GM23338 (cell line): Measurements from ENCODE around the gene REV3L. TPM values are rescaled to one million over a fixed set of nuclear protein-coding genes. Genes with fewer than 3 reads are reported as not detected.
A peak's percentile ranks its signal among the peaks of the same experiment; 100 is the strongest.

Experiments used
- ATAC-seq: fragments of 200-7000 bp; cut with Tn5 transposase; 3 replicates; pipeline ENCODE4 v1.9.1; 2020
- DNase-seq: peaks from one replicate; pipeline ENCODE4 v3.0.0-alpha.2; 2015; ENCODE audit warnings: low spot score
- H2AFZ ChIP-seq: fragments of 200-600 bp; sonication (generic); 2 replicates; pipeline ENCODE4 v1.8.0; 2016; ENCODE audit warnings: antibody characterized with exemption, mild to moderate bottlenecking, moderate library complexity
- H3F3A ChIP-seq: fragments of 200-600 bp; sonication (generic); replicated peaks from 2 replicates; pipeline ENCODE4 v1.8.0; 2017; ENCODE audit warnings: antibody characterized with exemption, mixed run types, low read depth
- H3K27ac ChIP-seq: fragments of 200-600 bp; sonication (generic); 2 replicates; pipeline ENCODE4 v1.6.1; 2016; ENCODE audit warnings: low read depth
- H3K27me3 ChIP-seq: fragments of 200-600 bp; sonication (generic); 2 replicates; pipeline ENCODE4 v1.8.0; 2016; ENCODE audit warnings: mild to moderate bottlenecking, mixed run types, moderate library complexity; ENCODE audit not compliant: insufficient read depth
- H3K36me3 ChIP-seq: fragments of 200-600 bp; sonication (generic); 2 replicates; pipeline ENCODE4 v1.8.0; 2016; ENCODE audit warnings: mild to moderate bottlenecking; ENCODE audit not compliant: insufficient read depth
- H3K4me1 ChIP-seq: fragments of 200-600 bp; sonication (generic); 2 replicates; pipeline ENCODE4 v1.8.0; 2016; ENCODE audit warnings: mild to moderate bottlenecking, moderate library complexity; ENCODE audit not compliant: insufficient read depth
- H3K4me2 ChIP-seq: fragments of 200-600 bp; sonication (generic); 2 replicates; pipeline ENCODE4 v1.7.1; 2017; ENCODE audit warnings: mixed run types
- H3K4me3 ChIP-seq: fragments of 200-600 bp; sonication (generic); 2 replicates; pipeline ENCODE4 v1.6.1; 2016; ENCODE audit warnings: mixed run types
- H3K79me2 ChIP-seq: fragments of 200-600 bp; sonication (generic); replicated peaks from 2 replicates; pipeline ENCODE4 v1.8.0; 2017; ENCODE audit warnings: mild to moderate bottlenecking; ENCODE audit not compliant: insufficient read depth
- H3K9me2 ChIP-seq: fragments of 200-600 bp; sonication (generic); 2 replicates; pipeline ENCODE4 v1.8.0; 2017; ENCODE audit not compliant: insufficient read depth
- H4K20me1 ChIP-seq: fragments of 200-600 bp; sonication (generic); replicated peaks from 2 replicates; pipeline ENCODE4 v1.8.0; 2017; ENCODE audit warnings: mild to moderate bottlenecking; ENCODE audit not compliant: insufficient read depth
- H3K27ac Mint-ChIP-seq: 2 replicates; pipeline ENCODE4 v1.8.0; 2020; ENCODE audit warnings: inconsistent platforms, mild to moderate bottlenecking, moderate library complexity, mixed read lengths
- H3K27me3 Mint-ChIP-seq: 3 replicates; pipeline ENCODE4 v1.8.0; 2022; ENCODE audit warnings: low read depth, mild to moderate bottlenecking, moderate library complexity, mixed read lengths, inconsistent platforms; ENCODE audit not compliant: insufficient read depth, poor library complexity
- H3K36me3 Mint-ChIP-seq: 3 replicates; pipeline ENCODE4 v1.8.0; 2021; ENCODE audit warnings: low read depth, mild to moderate bottlenecking, inconsistent platforms, moderate library complexity, mixed read lengths
- H3K4me1 Mint-ChIP-seq: 3 replicates; pipeline ENCODE4 v1.8.0; 2020; ENCODE audit warnings: mild to moderate bottlenecking, inconsistent platforms, mixed read lengths
- H3K4me3 Mint-ChIP-seq: 3 replicates; pipeline ENCODE4 v1.8.0; 2021; ENCODE audit warnings: moderate library complexity, mild to moderate bottlenecking, inconsistent platforms, mixed read lengths
- H3K9me3 Mint-ChIP-seq: 3 replicates; pipeline ENCODE4 v1.8.0; 2020; ENCODE audit warnings: moderate library complexity, mild to moderate bottlenecking, inconsistent platforms, mixed read lengths
- CREB1 ChIP-seq: fragments of 250-450 bp; sonication (Bioruptor Pico); IDR thresholded peaks from 2 replicates; pipeline ENCODE4 v1.5.0; 2020; ENCODE audit warnings: low read depth, mild to moderate bottlenecking, moderate library complexity
- ETS1 ChIP-seq: IDR thresholded peaks from 2 replicates; pipeline ENCODE4 v1.6.1; 2016; ENCODE audit warnings: antibody characterized with exemption
- EZH2 ChIP-seq: fragments of 200-600 bp; sonication (generic); IDR thresholded peaks from one replicate; pipeline ENCODE4 v1.8.0; 2017; ENCODE audit warnings: antibody characterized with exemption, mild to moderate bottlenecking, low read depth; ENCODE audit not compliant: unreplicated experiment
- EZH2phosphoT487 ChIP-seq: fragments of 200-600 bp; sonication (generic); IDR thresholded peaks from one replicate; pipeline ENCODE4 v1.8.1; 2018; ENCODE audit warnings: antibody characterized with exemption; ENCODE audit not compliant: unreplicated experiment
- JUNB ChIP-seq: IDR thresholded peaks from one replicate; pipeline ENCODE4 v1.6.1; 2016; ENCODE audit warnings: antibody characterized with exemption; ENCODE audit not compliant: unreplicated experiment
- NANOG ChIP-seq: IDR thresholded peaks from 2 replicates; pipeline ENCODE4 v1.6.1; 2016; ENCODE audit warnings: antibody characterized with exemption, borderline replicate concordance
- POLR2AphosphoS5 ChIP-seq: IDR thresholded peaks from 2 replicates; pipeline ENCODE4 v1.6.1; 2016; ENCODE audit warnings: antibody characterized with exemption, low read depth
- STAT1 ChIP-seq: IDR thresholded peaks from one replicate; pipeline ENCODE4 v1.6.1; 2016; ENCODE audit warnings: antibody characterized with exemption; ENCODE audit not compliant: unreplicated experiment
- ZNF114 ChIP-seq: fragments of 250-450 bp; sonication (Bioruptor Pico); IDR thresholded peaks from 2 replicates; pipeline ENCODE4 v1.5.0; 2020; ENCODE audit warnings: mild to moderate bottlenecking, moderate library complexity
- ZNF331 ChIP-seq: fragments of 250-450 bp; sonication (Bioruptor Pico); IDR thresholded peaks from 2 replicates; pipeline ENCODE4 v1.5.0; 2020; ENCODE audit warnings: low read depth, mild to moderate bottlenecking, moderate library complexity
- polyA plus RNA-seq: library from polyadenylated mRNA; unstranded; fragments of >200 nt; fragmentation: Nextera tagmentation; extraction: Ambion mirVana; gene quantifications from 2 replicates; pipeline ENCODE4 v1.2.1, GENCODE V29; 2016
- total RNA-seq: library from RNA; depleted of rRNA; stranded (reverse); fragments of >200 nt; shearing (Covaris generic); gene quantifications from 2 replicates; pipeline ENCODE4 v1.2.3, GENCODE V29; 2014
- TF ChIP-seq, protein P1 (sequence below), 2 experiments: fragments of 200-600 bp in 1 of 2; sonication (generic) in 1 of 2; conservative IDR thresholded peaks; 2 replicates each; pipeline versions ENCODE4 v1.5.1 to v1.6.1; 2016 to 2017; ENCODE audit warnings: antibody characterized with exemption in 2 of 2, low read depth in 2 of 2, mild to moderate bottlenecking in 2 of 2, moderate library complexity in 1 of 2
- TF ChIP-seq, protein P2 (sequence below): fragments of 250-450 bp; sonication (Bioruptor Pico); IDR thresholded peaks from 2 replicates; pipeline ENCODE4 v1.5.0; 2020; ENCODE audit warnings: mild to moderate bottlenecking, moderate library complexity

The REV3L gene
- total and polyA plus RNA-seq, 2 experiments from 2014 or later: 8.3 to 13.1 TPM

- Histone ChIP-seq H4K20me1 (no peaks in the 10 kb centered on the region), H2AFZ (no peak overlapping the region), H3K27me3 (no peaks in the 10 kb centered on the region), H3K4me1 (peaks cover 5% of the 10 kb centered on the region; the same call in 1 of the 2 replicates), H3K4me3 (no peak overlapping the region), H3K9me2 (no peaks in the 10 kb centered on the region), H3K79me2 (no peaks in the 10 kb centered on the region), H3F3A (no peaks in the 10 kb centered on the region), H3K27ac (no peak overlapping the region), H3K4me2 (no peak overlapping the region), H3K36me3 (no peaks in the 10 kb centered on the region)
- H3K4me3 Mint-ChIP-seq: no peak overlapping the region
- no peak for ATAC-seq
- peaks cover 13% of the 10 kb centered on the region; the same call in 2 of the 3 replicates for H3K4me1 Mint-ChIP-seq
- no peaks in the 10 kb centered on the region for H3K36me3 Mint-ChIP-seq
- no peaks in the 10 kb centered on the region for H3K27me3 Mint-ChIP-seq
- TF ChIP-seq ZNF331 (CRISPR knock-in tag): no peak
- peak overlapping the region; percentile 31; the same call in 1 of the 2 replicates for H3K27ac Mint-ChIP-seq
- H3K9me3 Mint-ChIP-seq: no peaks in the 10 kb centered on the region
- no peak for DNase-seq
Observed at GRCh38 chr6:111339294-111339693, 143.7 kb downstream of the REV3L start.

DNA sequence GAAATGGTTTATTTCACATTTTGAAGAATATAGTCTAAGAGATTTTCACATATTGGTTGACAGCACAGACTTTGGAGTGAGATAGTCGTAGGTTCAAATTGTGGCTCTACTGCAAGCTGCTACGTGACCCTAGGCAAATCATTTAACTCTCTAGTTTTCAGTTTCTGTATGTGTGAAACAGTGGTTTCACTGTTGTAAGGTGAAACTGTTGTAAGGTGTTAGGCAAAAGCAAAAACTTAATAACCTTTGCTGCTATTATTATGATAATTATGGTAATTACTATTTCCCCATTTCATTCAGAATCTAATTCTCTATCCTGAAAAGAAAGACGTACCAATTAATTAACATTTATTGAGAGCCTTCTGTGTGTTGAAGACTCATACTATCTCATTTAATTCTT, 144.2 kb downstream of the REV3L start:
- no peaks in the 10 kb centered on the region for H3K27me3 Mint-ChIP-seq
- H3K4me2 ChIP-seq: no peak overlapping the region
- no peaks in the 10 kb centered on the region for H4K20me1 ChIP-seq
- H3K27ac Mint-ChIP-seq: peak overlapping the region; percentile 31; the same call in 1 of the 2 replicates
- no peak overlapping the region for H3K4me3 Mint-ChIP-seq
- H3K27ac ChIP-seq: no peak overlapping the region
- no peaks in the 10 kb centered on the region for H3K9me3 Mint-ChIP-seq
- H3K4me1 Mint-ChIP-seq: peaks cover 12% of the 10 kb centered on the region; the same call in 2 of the 3 replicates
- no peak overlapping the region for H3K4me3 ChIP-seq
- H3K36me3 Mint-ChIP-seq: no peaks in the 10 kb centered on the region
- ATAC-seq: no peak
- no peaks in the 10 kb centered on the region for H3K36me3 ChIP-seq
- no peak for DNase-seq
- no peaks in the 10 kb centered on the region for H3K9me2 ChIP-seq
- H3F3A ChIP-seq: no peaks in the 10 kb centered on the region
- H3K4me1 ChIP-seq: 0 out of 2 replicates have a peak, but pooled peaks cover 5% of the 10 kb centered on the region
- no peak overlapping the region for H2AFZ ChIP-seq
- no peaks in the 10 kb centered on the region for H3K27me3 ChIP-seq
- no peaks in the 10 kb centered on the region for H3K79me2 ChIP-seq
- TF ChIP-seq ZNF331 (CRISPR knock-in tag) (no peak), NANOG (no peak), JUNB (no peak), CREB1 (CRISPR knock-in tag) (no peak), POLR2AphosphoS5 (no peak), ETS1 (no peak), EZH2 (no peak), STAT1 (no peak), EZH2phosphoT487 (no peak), ZNF114 (CRISPR knock-in tag) (no peak)
- TF ChIP-seq, protein P1, sequence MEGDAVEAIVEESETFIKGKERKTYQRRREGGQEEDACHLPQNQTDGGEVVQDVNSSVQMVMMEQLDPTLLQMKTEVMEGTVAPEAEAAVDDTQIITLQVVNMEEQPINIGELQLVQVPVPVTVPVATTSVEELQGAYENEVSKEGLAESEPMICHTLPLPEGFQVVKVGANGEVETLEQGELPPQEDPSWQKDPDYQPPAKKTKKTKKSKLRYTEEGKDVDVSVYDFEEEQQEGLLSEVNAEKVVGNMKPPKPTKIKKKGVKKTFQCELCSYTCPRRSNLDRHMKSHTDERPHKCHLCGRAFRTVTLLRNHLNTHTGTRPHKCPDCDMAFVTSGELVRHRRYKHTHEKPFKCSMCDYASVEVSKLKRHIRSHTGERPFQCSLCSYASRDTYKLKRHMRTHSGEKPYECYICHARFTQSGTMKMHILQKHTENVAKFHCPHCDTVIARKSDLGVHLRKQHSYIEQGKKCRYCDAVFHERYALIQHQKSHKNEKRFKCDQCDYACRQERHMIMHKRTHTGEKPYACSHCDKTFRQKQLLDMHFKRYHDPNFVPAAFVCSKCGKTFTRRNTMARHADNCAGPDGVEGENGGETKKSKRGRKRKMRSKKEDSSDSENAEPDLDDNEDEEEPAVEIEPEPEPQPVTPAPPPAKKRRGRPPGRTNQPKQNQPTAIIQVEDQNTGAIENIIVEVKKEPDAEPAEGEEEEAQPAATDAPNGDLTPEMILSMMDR (conservative IDR thresholded peaks at IDR 0.05; ENCODE audit: low read depth in 2 of 2): no peak
- TF ChIP-seq, protein P2, sequence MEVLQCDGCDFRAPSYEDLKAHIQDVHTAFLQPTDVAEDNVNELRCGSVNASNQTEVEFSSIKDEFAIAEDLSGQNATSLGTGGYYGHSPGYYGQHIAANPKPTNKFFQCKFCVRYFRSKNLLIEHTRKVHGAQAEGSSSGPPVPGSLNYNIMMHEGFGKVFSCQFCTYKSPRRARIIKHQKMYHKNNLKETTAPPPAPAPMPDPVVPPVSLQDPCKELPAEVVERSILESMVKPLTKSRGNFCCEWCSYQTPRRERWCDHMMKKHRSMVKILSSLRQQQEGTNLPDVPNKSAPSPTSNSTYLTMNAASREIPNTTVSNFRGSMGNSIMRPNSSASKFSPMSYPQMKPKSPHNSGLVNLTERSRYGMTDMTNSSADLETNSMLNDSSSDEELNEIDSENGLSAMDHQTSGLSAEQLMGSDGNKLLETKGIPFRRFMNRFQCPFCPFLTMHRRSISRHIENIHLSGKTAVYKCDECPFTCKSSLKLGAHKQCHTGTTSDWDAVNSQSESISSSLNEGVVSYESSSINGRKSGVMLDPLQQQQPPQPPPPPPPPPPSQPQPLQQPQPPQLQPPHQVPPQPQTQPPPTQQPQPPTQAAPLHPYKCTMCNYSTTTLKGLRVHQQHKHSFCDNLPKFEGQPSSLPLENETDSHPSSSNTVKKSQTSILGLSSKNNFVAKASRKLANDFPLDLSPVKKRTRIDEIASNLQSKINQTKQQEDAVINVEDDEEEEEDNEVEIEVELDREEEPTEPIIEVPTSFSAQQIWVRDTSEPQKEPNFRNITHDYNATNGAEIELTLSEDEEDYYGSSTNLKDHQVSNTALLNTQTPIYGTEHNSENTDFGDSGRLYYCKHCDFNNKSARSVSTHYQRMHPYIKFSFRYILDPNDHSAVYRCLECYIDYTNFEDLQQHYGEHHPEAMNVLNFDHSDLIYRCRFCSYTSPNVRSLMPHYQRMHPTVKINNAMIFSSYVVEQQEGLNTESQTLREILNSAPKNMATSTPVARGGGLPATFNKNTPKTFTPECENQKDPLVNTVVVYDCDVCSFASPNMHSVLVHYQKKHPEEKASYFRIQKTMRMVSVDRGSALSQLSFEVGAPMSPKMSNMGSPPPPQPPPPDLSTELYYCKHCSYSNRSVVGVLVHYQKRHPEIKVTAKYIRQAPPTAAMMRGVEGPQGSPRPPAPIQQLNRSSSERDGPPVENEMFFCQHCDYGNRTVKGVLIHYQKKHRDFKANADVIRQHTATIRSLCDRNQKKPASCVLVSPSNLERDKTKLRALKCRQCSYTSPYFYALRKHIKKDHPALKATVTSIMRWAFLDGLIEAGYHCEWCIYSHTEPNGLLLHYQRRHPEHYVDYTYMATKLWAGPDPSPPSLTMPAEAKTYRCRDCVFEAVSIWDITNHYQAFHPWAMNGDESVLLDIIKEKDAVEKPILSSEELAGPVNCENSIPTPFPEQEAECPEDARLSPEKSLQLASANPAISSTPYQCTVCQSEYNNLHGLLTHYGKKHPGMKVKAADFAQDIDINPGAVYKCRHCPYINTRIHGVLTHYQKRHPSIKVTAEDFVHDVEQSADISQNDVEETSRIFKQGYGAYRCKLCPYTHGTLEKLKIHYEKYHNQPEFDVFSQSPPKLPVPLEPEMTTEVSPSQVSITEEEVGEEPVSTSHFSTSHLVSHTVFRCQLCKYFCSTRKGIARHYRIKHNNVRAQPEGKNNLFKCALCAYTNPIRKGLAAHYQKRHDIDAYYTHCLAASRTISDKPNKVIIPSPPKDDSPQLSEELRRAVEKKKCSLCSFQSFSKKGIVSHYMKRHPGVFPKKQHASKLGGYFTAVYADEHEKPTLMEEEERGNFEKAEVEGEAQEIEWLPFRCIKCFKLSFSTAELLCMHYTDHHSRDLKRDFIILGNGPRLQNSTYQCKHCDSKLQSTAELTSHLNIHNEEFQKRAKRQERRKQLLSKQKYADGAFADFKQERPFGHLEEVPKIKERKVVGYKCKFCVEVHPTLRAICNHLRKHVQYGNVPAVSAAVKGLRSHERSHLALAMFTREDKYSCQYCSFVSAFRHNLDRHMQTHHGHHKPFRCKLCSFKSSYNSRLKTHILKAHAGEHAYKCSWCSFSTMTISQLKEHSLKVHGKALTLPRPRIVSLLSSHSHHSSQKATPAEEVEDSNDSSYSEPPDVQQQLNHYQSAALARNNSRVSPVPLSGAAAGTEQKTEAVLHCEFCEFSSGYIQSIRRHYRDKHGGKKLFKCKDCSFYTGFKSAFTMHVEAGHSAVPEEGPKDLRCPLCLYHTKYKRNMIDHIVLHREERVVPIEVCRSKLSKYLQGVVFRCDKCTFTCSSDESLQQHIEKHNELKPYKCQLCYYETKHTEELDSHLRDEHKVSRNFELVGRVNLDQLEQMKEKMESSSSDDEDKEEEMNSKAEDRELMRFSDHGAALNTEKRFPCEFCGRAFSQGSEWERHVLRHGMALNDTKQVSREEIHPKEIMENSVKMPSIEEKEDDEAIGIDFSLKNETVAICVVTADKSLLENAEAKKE (CRISPR knock-in tag): no peak
